Glomerular visceral epithelial cell (primary cell): ENCODE measurements around the gene ICOSLG.
"Not testable (repeated sequence)": the region's sequence is repeated elsewhere in the genome, so short reads cannot be mapped to it uniquely, and the experiment has no call there.

Source experiments
- DNase-seq: peaks from one replicate; pipeline ENCODE4 v3.0.0-alpha.2; 2016; ENCODE audit errors: extremely low spot score

ICOSLG gene

DNA sequence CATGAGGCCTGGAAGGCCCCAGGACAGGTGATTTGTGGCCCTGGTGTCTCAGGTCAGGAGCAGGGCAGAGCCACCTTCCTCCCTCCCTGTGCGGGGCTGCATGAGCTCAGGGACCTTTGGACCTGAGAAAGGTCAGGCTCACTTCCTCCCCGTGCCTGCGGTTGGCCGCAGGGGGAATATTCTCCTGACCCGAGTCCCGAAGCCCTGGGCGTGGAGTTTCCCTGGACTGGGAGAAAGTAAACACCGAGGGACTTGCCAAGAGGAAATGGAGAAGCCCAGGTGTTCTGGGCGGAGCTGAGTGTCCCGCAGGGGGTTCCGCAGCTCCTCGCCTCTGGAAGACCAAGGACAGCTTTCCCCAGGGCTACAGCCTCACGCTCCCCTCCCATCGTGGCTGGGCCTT lies 64.6 kb downstream of the ICOSLG start:
- DNase-seq, result not testable (repeated sequence)

- DNase-seq, result not testable (repeated sequence)
These were observed 65.6 kb downstream of the ICOSLG start for GRCh38 chr21:44175189-44175588.
